SKM-1 treated with dmso at 0.1 percent for 144 hours (cell line): ENCODE results near the gene DNAJB4.
"Not testable (repeated sequence)": the region's sequence is repeated elsewhere in the genome, so short reads cannot be mapped to it uniquely, and the experiment has no call there.

Experiments
- DNase-seq: peaks from one replicate; lab custom pipeline; 2025; ENCODE audit not compliant: unreplicated experiment; lab: John Stamatoyannopoulos, UW

The DNAJB4 gene

GRCh38 chr1:77990629-77991204 is 14.0 kb upstream of the DNAJB4 start:
- DNase-seq = no peak

- no peak for DNase-seq
These were observed 13.1 kb upstream of the DNAJB4 start for GRCh38 chr1:77991638-77992037.

- no peak for DNase-seq
These were observed 10.5 kb upstream of the DNAJB4 start for GRCh38 chr1:77994117-77994705.

GRCh38 chr1:77996734-77997133 is 8.0 kb upstream of the DNAJB4 start:
- DNase-seq = no peak

GRCh38 chr1:78000536-78000935 is 4.2 kb upstream of the DNAJB4 start:
- not testable (repeated sequence) for DNase-seq

- DNase-seq = no peak
These were observed 1.5 kb upstream of the DNAJB4 start for GRCh38 chr1:78003070-78003746.

- peak; percentile 77 for DNase-seq
These were observed 639 bp upstream of the DNAJB4 start for GRCh38 chr1:78003882-78004718.

GRCh38 chr1:78005448-78005722 is 646 bp downstream of the DNAJB4 start:
- no peak for DNase-seq

- DNase-seq = peak; percentile 30
These were observed 1.0 kb downstream of the DNAJB4 start for GRCh38 chr1:78005755-78006154.

GRCh38 chr1:78006521-78006920 is 1.8 kb downstream of the DNAJB4 start:
- DNase-seq = no peak

- no peak for DNase-seq
These were observed 3.1 kb downstream of the DNAJB4 start for GRCh38 chr1:78007677-78008341.

GRCh38 chr1:78009276-78009675 is 4.5 kb downstream of the DNAJB4 start:
- no peak for DNase-seq

- no peak for DNase-seq
These were observed 5.1 kb downstream of the DNAJB4 start for GRCh38 chr1:78009836-78010235.

- no peak for DNase-seq
These were observed 6.3 kb downstream of the DNAJB4 start for GRCh38 chr1:78011050-78011449.

- no peak for DNase-seq
These were observed 10.4 kb downstream of the DNAJB4 start for GRCh38 chr1:78015148-78015547.

- no peak for DNase-seq
These were observed 14.3 kb downstream of the DNAJB4 start for GRCh38 chr1:78019024-78019423.

- not testable (repeated sequence) for DNase-seq
These were observed 16.4 kb downstream of the DNAJB4 start for GRCh38 chr1:78021134-78021533.

- no peak for DNase-seq
These were observed 25.1 kb downstream of the DNAJB4 start for GRCh38 chr1:78029793-78030192.

GRCh38 chr1:78032996-78033796 is 28.5 kb downstream of the DNAJB4 start:
- DNase-seq = no peak

GRCh38 chr1:78033797-78034172 is 29.0 kb downstream of the DNAJB4 start:
- no peak for DNase-seq

GRCh38 chr1:78035121-78035520 is 30.4 kb downstream of the DNAJB4 start:
- DNase-seq = no peak
